Neural crest cell (in vitro differentiated cells): Measurements from ENCODE around the gene VPS37B. TPM values are rescaled to one million over a fixed set of nuclear protein-coding genes. Genes with fewer than 3 reads are reported as not detected.

Experiments
- DNase-seq: peaks from one replicate; pipeline ENCODE4 v3.0.0; 2021; ENCODE audit warnings: low read depth, mixed read lengths, low spot score
- H3K27ac Mint-ChIP-seq: one replicate; pipeline ENCODE4 v1.8.0; 2021; ENCODE audit warnings: mild to moderate bottlenecking, mixed read lengths; ENCODE audit not compliant: unreplicated experiment
- H3K27me3 Mint-ChIP-seq: 2 replicates; pipeline ENCODE4 v1.8.0; 2021; ENCODE audit warnings: low read depth, mild to moderate bottlenecking, mixed read lengths
- H3K36me3 Mint-ChIP-seq: 2 replicates; pipeline ENCODE4 v1.8.0; 2021; ENCODE audit warnings: low read depth, mild to moderate bottlenecking, mixed read lengths
- H3K4me1 Mint-ChIP-seq: 2 replicates; pipeline ENCODE4 v1.8.0; 2021; ENCODE audit warnings: mixed read lengths
- H3K4me3 Mint-ChIP-seq: one replicate; pipeline ENCODE4 v1.8.0; 2021; ENCODE audit warnings: mild to moderate bottlenecking, mixed read lengths
- H3K9me3 Mint-ChIP-seq: 2 replicates; pipeline ENCODE4 v1.8.0; 2021; ENCODE audit warnings: mixed read lengths
- total RNA-seq: library from RNA; stranded (reverse); gene quantifications from 2 replicates; pipeline ENCODE4 v1.2.1, GENCODE V29; 2021
- TF ChIP-seq, protein P1 (sequence below): fragments of 200-600 bp; sonication (generic); conservative IDR thresholded peaks from 2 replicates; pipeline ENCODE4 v1.5.0; 2021; ENCODE audit warnings: antibody characterized with exemption, mild to moderate bottlenecking

The VPS37B gene
- total RNA-seq, 1 donor from 2014 or later = 41.5 TPM

DNA sequence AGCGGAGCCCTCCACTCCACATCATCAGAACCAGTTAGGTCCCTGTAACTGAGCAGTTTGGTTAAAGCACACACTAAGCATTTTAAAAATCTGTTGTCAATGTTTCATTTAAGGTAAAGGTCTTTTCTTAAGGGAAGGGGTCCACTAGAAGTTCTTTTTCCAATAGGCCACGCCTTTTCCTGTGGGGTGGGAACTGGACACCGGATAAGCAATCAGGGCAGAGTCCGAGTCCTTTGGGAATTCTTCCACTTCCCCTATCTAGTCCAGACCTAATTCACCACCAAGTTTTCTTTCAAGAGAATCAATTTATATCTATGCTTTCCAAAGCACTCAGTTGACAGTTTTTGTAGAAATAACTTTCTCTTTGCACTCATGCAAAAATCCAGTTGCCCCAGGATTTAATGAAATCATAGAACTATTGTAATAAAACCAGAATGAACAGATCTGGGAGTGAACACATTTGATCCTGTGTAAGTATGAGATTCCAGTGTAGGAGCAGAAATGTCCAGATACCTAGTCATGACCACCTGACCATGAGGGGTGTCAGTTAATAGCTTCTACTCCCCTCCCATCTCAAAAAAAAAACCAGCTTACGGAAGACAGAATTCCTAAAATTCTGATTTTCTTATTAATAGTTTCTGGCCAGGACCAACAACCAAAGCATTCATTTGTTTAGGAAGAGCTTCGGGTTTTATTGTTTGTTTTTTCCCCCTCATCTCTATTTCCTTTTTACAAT, 11.7 kb downstream of the VPS37B start:
- H3K36me3 Mint-ChIP-seq = no peaks in the 10 kb centered on the region
- TF ChIP-seq, protein P1, sequence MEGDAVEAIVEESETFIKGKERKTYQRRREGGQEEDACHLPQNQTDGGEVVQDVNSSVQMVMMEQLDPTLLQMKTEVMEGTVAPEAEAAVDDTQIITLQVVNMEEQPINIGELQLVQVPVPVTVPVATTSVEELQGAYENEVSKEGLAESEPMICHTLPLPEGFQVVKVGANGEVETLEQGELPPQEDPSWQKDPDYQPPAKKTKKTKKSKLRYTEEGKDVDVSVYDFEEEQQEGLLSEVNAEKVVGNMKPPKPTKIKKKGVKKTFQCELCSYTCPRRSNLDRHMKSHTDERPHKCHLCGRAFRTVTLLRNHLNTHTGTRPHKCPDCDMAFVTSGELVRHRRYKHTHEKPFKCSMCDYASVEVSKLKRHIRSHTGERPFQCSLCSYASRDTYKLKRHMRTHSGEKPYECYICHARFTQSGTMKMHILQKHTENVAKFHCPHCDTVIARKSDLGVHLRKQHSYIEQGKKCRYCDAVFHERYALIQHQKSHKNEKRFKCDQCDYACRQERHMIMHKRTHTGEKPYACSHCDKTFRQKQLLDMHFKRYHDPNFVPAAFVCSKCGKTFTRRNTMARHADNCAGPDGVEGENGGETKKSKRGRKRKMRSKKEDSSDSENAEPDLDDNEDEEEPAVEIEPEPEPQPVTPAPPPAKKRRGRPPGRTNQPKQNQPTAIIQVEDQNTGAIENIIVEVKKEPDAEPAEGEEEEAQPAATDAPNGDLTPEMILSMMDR = no peak
- H3K27me3 Mint-ChIP-seq = no peaks in the 10 kb centered on the region
- H3K4me1 Mint-ChIP-seq = peaks cover 71% of the 10 kb centered on the region
- no peak overlapping the region for H3K4me3 Mint-ChIP-seq
- H3K9me3 Mint-ChIP-seq = no peaks in the 10 kb centered on the region
- DNase-seq = no peak
- no peak overlapping the region for H3K27ac Mint-ChIP-seq

DNA sequence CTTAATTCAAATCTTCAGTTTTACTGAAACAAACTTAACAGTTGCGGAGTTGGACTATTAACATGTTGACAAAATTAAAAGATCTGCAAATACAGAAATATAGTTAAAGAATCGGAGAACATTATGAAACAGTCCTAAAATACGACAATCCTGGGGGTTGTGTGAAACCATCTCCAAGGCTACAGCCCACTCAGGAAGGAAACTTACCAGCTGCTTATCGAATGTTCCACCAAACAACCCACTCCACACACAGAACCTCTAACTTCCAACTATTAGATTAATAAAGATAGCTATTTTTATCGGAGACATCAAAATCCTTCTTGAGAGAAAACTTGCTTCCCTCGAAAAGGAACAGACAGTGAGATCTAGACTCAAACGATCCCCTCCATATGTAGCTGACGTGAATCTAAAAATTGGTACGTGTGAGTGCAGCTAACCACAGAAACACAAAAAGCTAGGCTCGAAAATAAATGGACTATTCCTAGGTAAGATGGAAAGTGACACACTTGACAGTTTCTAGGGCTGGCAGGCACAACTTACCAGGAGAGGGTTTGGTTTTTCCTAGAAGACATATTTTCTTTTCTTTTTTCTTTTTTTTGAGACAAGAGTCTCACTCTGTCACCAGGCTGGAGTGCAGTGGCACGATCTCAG, 12.9 kb downstream of the VPS37B start:
- Mint-ChIP-seq H3K4me3 (no peak overlapping the region), H3K4me1 (peaks cover 60% of the 10 kb centered on the region), H3K27me3 (no peaks in the 10 kb centered on the region), H3K27ac (no peak overlapping the region), H3K9me3 (no peaks in the 10 kb centered on the region), H3K36me3 (no peaks in the 10 kb centered on the region)
- DNase-seq = no peak
- TF ChIP-seq, protein P1 = no peak

DNA sequence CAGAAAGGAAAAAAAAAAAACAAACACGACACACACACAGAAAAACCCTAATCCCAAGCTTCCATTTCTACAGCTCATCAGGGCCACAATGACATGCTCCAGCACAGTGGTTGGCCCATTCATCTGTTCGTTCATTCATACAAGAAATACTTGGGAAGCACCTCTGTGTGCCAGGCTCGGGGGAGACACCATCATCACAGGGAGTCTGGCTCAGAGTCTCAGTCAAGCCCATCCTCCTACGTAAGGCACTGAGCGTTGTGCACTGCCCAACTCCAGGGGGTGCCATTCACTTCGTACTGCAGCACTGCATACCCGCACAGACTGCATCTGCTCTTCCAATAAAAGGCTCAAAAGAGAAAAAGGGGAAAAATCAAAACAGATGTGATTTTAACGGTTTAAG, 15.3 kb downstream of the VPS37B start:
- no peak for DNase-seq
- Mint-ChIP-seq H3K36me3 (no peaks in the 10 kb centered on the region), H3K27ac (peak overlapping the region; percentile 69), H3K27me3 (no peaks in the 10 kb centered on the region), H3K4me3 (no peak overlapping the region), H3K4me1 (peaks cover 61% of the 10 kb centered on the region), H3K9me3 (no peaks in the 10 kb centered on the region)
- TF ChIP-seq, protein P1 = peak; percentile 54

DNA sequence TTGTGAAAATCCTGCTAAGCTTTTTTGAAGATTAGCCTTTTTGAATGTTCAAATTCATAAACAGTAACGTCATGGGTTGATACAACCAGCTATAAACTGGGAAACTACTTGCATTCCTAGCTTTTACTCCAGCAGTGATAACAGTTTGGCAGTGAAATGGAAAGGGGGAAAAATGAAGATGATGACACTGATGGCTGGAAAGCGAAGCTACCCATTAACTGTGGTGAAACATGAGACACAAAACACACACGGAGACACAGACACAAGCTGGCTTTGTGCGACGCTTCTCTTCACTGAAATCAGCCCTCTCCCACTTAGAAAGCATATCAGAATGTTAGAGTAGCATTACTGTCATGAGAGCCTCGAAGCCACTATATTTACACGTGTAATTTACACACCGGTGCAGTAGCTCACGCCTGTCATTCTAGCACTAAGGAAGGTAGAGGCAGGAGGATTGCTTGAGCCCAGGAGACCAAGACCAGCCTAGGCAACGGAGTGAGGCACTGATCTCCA, 15.7 kb downstream of the VPS37B start:
- H3K27ac Mint-ChIP-seq = peak overlapping the region; percentile 73
- no peak for DNase-seq
- H3K27me3 Mint-ChIP-seq = no peaks in the 10 kb centered on the region
- no peak overlapping the region for H3K4me3 Mint-ChIP-seq
- H3K4me1 Mint-ChIP-seq = peaks cover 65% of the 10 kb centered on the region
- H3K36me3 Mint-ChIP-seq = no peaks in the 10 kb centered on the region
- TF ChIP-seq, protein P1 = no peak
- no peaks in the 10 kb centered on the region for H3K9me3 Mint-ChIP-seq

DNA sequence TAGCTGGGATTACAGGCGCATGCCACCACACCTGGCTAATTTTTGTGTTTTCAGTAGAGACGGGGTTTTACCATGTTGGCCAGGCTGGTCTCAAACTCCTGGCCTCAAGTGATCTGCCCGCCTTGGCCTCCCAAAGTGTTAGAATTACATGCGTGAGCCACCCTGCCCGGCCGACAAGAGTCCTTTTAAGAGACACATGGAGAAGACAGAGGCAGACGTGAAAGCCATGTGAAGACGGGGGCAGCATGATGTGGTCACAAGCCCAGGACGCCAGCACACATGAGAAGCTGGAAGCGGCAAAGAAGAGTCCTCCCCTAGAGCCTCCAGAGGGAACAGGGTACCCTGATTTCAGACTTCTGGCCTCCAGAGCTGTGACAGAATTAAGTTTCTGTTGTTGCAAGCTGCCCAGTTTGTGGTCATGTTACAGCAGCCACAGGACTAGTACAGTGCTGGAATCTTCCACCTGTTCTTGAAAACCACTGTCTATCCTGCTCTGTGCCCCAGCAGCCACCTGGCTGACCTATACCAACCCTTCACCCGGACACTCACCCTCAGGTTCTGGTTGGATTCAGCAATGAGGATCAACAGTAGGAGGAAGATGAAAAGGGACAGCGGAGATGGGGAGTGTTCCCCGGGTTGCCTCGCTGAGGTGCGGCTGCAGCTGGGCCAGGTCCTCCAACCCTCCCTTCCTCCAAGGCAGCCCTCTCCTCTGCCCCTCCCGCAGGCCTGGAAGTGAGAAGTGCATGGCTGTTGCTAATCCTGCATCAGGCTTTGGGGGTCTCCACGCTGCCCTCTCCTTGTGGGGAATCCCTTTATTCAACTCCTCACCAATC, 16.9 kb downstream of the VPS37B start:
- Mint-ChIP-seq H3K27ac (peak overlapping the region; percentile 12), H3K27me3 (no peaks in the 10 kb centered on the region), H3K4me1 (peaks cover 63% of the 10 kb centered on the region), H3K4me3 (no peak overlapping the region), H3K36me3 (no peaks in the 10 kb centered on the region), H3K9me3 (no peaks in the 10 kb centered on the region)
- TF ChIP-seq, protein P1 = no peak
- DNase-seq = no peak
